Right cardiac atrium (tissue), 5 donors: ENCODE results near the gene LYSMD1. TPM values are rescaled to one million over a fixed set of nuclear protein-coding genes. Genes with fewer than 3 reads are reported as not detected.

Source experiments
- ATAC-seq, 2 donors: fragments of 200-7000 bp; cut with Tn5 transposase; one replicate each; pipeline versions ENCODE4 v1.8.0 to v1.9.1; 2020; ENCODE audit warnings: moderate library complexity in 2 of 2, mild to moderate bottlenecking in 1 of 2
- DNase-seq, 3 donors: peaks; one replicate each; pipeline ENCODE4 v3.0.0-alpha.2; 2020
- H3K27ac ChIP-seq: one replicate; pipeline ENCODE4 v1.5.1; 2013; ENCODE audit warnings: mild to moderate bottlenecking, low read length, control low read depth, moderate library complexity
- H3K27me3 ChIP-seq: one replicate; pipeline ENCODE4 v1.6.1; 2013; ENCODE audit not compliant: control insufficient read depth, insufficient read depth
- H3K4me1 ChIP-seq: one replicate; pipeline ENCODE4 v1.6.1; 2013; ENCODE audit warnings: low read length; ENCODE audit not compliant: control insufficient read depth, insufficient read depth
- H3K4me3 ChIP-seq: one replicate; pipeline ENCODE4 v1.5.1; 2013; ENCODE audit warnings: low read length, control low read depth
- H3K9me3 ChIP-seq: one replicate; pipeline ENCODE4 v1.6.1; 2013; ENCODE audit warnings: low read length; ENCODE audit not compliant: control insufficient read depth
- WGBS: extraction: QIAGEN DNeasy Blood & Tissue Kit; methylation state at CpG from one replicate; pipeline ENCODE4 v1.1.7; 2013; 5-methylcytosine and 5-hydroxymethylcytosine counted together
- intact Hi-C, 4 donors: fragments of 100-400 bp; cut with DNase I; formaldehyde crosslinking; loops; one replicate each; pipeline versions ENCODE4 v1.11.0 to v1.14.0; 2022 to 2023
- polyA plus RNA-seq: library from polyadenylated mRNA; stranded (reverse); fragments of 200-250 nt; gene quantifications from one replicate; pipeline ENCODE4 v1.2.3, GENCODE V29; 2013
- total RNA-seq, 4 donors: library from RNA; stranded (reverse); fragmentation: NEBNext Ultra II Directional; extraction: Animal tissue kit (Norgen Biotek cat#: 25700); gene quantifications; one replicate each; pipeline ENCODE4 v1.2.1, GENCODE V29; 2021
- donor health status: healthy with polysubstance abuse.
- donor health status: DM: no; HTN: yes; CAD: no.
- donor health status: DM: no; HTN: no; CAD: no.
- donor health status: DM: no; HTN: yes; CAD: no; lungs with severe emphysema.
- donor health status: DM: yes; HTN: yes; CAD: no.

LYSMD1 gene
- total and polyA plus RNA-seq, 5 donors, result 8.5 to 16.5 (median 15.0) TPM

GRCh38 chr1:151113877-151114276 lies 51.8 kb downstream of the LYSMD1 start:
- no peaks in the 10 kb centered on the region for H3K27me3 ChIP-seq
- 92% methylated on average over 5 of the region's 5 CpGs for WGBS
- no peak overlapping the region for H3K27ac ChIP-seq
- H3K4me1 ChIP-seq, result no peaks in the 10 kb centered on the region
- no peak overlapping the region for H3K4me3 ChIP-seq
- no peaks in the 10 kb centered on the region for H3K9me3 ChIP-seq
- DNase-seq (no peak), ATAC-seq (no peak)
- intact Hi-C loops, result no loop called here

Other genes with a start within 250 kb of the LYSMD1 start
- 10 to 100 TPM; 17.4 to 23.8 (median 20.3) TPM for gene SETDB1, start 239.5 kb downstream of the LYSMD1 start, total RNA-seq
- 12.5 TPM for gene SETDB1, start 239.5 kb downstream of the LYSMD1 start, polyA plus RNA-seq
- 100 to 1,000 TPM in 1 of 4 donors, 10 to 100 TPM in 3; 89.3 to 110 (median 93.5) TPM for gene CERS2, start 191.1 kb downstream of the LYSMD1 start, total RNA-seq
- gene CERS2, start 191.1 kb downstream of the LYSMD1 start, polyA plus RNA-seq, result 77.3 TPM
- gene ANXA9, start 183.6 kb downstream of the LYSMD1 start, total RNA-seq, result under 1 TPM in 1 of 4 donors, not detected in 3; 0.21 TPM
- gene ANXA9, start 183.6 kb downstream of the LYSMD1 start, polyA plus RNA-seq, result 0.23 TPM
- 10 to 100 TPM; 46.7 to 86.4 (median 52.1) TPM for gene MINDY1, start 159.0 kb downstream of the LYSMD1 start, total RNA-seq
- gene MINDY1, start 159.0 kb downstream of the LYSMD1 start, polyA plus RNA-seq, result 34.9 TPM
- 10 to 100 TPM; 45.8 to 66.0 (median 49.8) TPM for gene PRUNE1, start 157.5 kb downstream of the LYSMD1 start, total RNA-seq
- gene PRUNE1, start 157.5 kb downstream of the LYSMD1 start, polyA plus RNA-seq, result 39.3 TPM
- gene BNIPL, start 129.3 kb downstream of the LYSMD1 start, total RNA-seq, result under 1 TPM; 0.23 to 0.71 (median 0.50) TPM
- gene BNIPL, start 129.3 kb downstream of the LYSMD1 start, polyA plus RNA-seq, result 0.41 TPM
- gene C1orf56, start 118.2 kb downstream of the LYSMD1 start, total RNA-seq, result 10 to 100 TPM in 1 of 4 donors, 1 to 10 TPM in 3; 5.8 to 12.4 (median 7.4) TPM
- 9.5 TPM for gene C1orf56, start 118.2 kb downstream of the LYSMD1 start, polyA plus RNA-seq
- 10 to 100 TPM; 34.7 to 53.6 (median 36.6) TPM for gene CDC42SE1, start 106.3 kb downstream of the LYSMD1 start, total RNA-seq
- gene CDC42SE1, start 106.3 kb downstream of the LYSMD1 start, polyA plus RNA-seq, result 27.9 TPM
- gene MLLT11, start 105.5 kb downstream of the LYSMD1 start, total RNA-seq, result 1 to 10 TPM; 1.7 to 9.7 (median 8.7) TPM
- gene MLLT11, start 105.5 kb downstream of the LYSMD1 start, polyA plus RNA-seq, result 10.1 TPM
- gene GABPB2, start 95.1 kb downstream of the LYSMD1 start, total RNA-seq, result 10 to 100 TPM; 15.6 to 20.3 (median 18.4) TPM
- 9.8 TPM for gene GABPB2, start 95.1 kb downstream of the LYSMD1 start, polyA plus RNA-seq
- 10 to 100 TPM; 23.7 to 70.5 (median 53.3) TPM for gene SEMA6C, start 19.3 kb downstream of the LYSMD1 start, total RNA-seq
- gene SEMA6C, start 19.3 kb downstream of the LYSMD1 start, polyA plus RNA-seq, result 58.3 TPM
- 1 to 10 TPM; 1.8 to 3.7 (median 2.3) TPM for gene TNFAIP8L2, start 9.3 kb downstream of the LYSMD1 start, total RNA-seq
- 2.1 TPM for gene TNFAIP8L2, start 9.3 kb downstream of the LYSMD1 start, polyA plus RNA-seq
- 10 to 100 TPM; 18.3 to 25.6 (median 21.5) TPM for gene SCNM1, start 242 bp upstream of the LYSMD1 start, total RNA-seq
- 23.7 TPM for gene SCNM1, start 242 bp upstream of the LYSMD1 start, polyA plus RNA-seq
- not detected for gene TMOD4, start 10.1 kb upstream of the LYSMD1 start, total RNA-seq
- 0.20 TPM for gene TMOD4, start 10.1 kb upstream of the LYSMD1 start, polyA plus RNA-seq
- 10 to 100 TPM; 40.0 to 52.3 (median 41.7) TPM for gene VPS72, start 24.3 kb upstream of the LYSMD1 start, total RNA-seq
- gene VPS72, start 24.3 kb upstream of the LYSMD1 start, polyA plus RNA-seq, result 37.3 TPM
- gene PIP5K1A, start 32.6 kb upstream of the LYSMD1 start, total RNA-seq, result 10 to 100 TPM; 33.7 to 50.7 (median 38.2) TPM
- gene PIP5K1A, start 32.6 kb upstream of the LYSMD1 start, polyA plus RNA-seq, result 20.4 TPM
- gene PSMD4, start 88.8 kb upstream of the LYSMD1 start, total RNA-seq, result 100 to 1,000 TPM; 134 to 163 (median 144) TPM
- 152 TPM for gene PSMD4, start 88.8 kb upstream of the LYSMD1 start, polyA plus RNA-seq
- 10 to 100 TPM; 12.4 to 15.0 (median 13.2) TPM for gene ZNF687, start 116.4 kb upstream of the LYSMD1 start, total RNA-seq
- gene ZNF687, start 116.4 kb upstream of the LYSMD1 start, polyA plus RNA-seq, result 8.6 TPM
- 10 to 100 TPM; 45.5 to 62.0 (median 52.0) TPM for gene PI4KB, start 161.5 kb upstream of the LYSMD1 start, total RNA-seq
- 31.0 TPM for gene PI4KB, start 161.5 kb upstream of the LYSMD1 start, polyA plus RNA-seq
- 10 to 100 TPM; 20.3 to 23.1 (median 21.6) TPM for gene RFX5, start 181.3 kb upstream of the LYSMD1 start, total RNA-seq
- gene RFX5, start 181.3 kb upstream of the LYSMD1 start, polyA plus RNA-seq, result 13.7 TPM
- 10 to 100 TPM; 31.1 to 65.9 (median 58.5) TPM for gene SELENBP1, start 206.8 kb upstream of the LYSMD1 start, total RNA-seq
- gene SELENBP1, start 206.8 kb upstream of the LYSMD1 start, polyA plus RNA-seq, result 48.5 TPM
- gene PSMB4, start 233.7 kb upstream of the LYSMD1 start, total RNA-seq, result 100 to 1,000 TPM; 171 to 204 (median 188) TPM
- 344 TPM for gene PSMB4, start 233.7 kb upstream of the LYSMD1 start, polyA plus RNA-seq